ENCODE measurements around the gene PREX1. TPM values are rescaled to one million over a fixed set of nuclear protein-coding genes. Genes with fewer than 3 reads are reported as not detected.

The PREX1 gene
- total RNA-seq = 10 to 100 TPM; 56.3 to 82.2 TPM
- polyA plus RNA-seq = 100 to 1,000 TPM in 1 of 2 donors, 10 to 100 TPM in 1; 29.5 to 121 TPM
- long read RNA-seq, donor 1, full-length matches to known transcripts = 1 of 1 reads
- long read RNA-seq, donor 1, partial matches to known transcripts = 0 of 1 reads
- long read RNA-seq, donor 1, other reads (novel, unspliced or antisense) = 0 of 1 reads
- long read RNA-seq, donor 2 = 0 reads
- long read RNA-seq, donor 3, partial matches to known transcripts = 0 of 2 reads
- long read RNA-seq, donor 3, other reads (novel, unspliced or antisense) = 0 of 2 reads
- long read RNA-seq, donor 4 = 0 reads
- long read RNA-seq, donor 5, full-length matches to known transcripts = 1 of 1 reads
- long read RNA-seq, donor 5, partial matches to known transcripts = 0 of 1 reads
- long read RNA-seq, donor 5, other reads (novel, unspliced or antisense) = 0 of 1 reads

DNA sequence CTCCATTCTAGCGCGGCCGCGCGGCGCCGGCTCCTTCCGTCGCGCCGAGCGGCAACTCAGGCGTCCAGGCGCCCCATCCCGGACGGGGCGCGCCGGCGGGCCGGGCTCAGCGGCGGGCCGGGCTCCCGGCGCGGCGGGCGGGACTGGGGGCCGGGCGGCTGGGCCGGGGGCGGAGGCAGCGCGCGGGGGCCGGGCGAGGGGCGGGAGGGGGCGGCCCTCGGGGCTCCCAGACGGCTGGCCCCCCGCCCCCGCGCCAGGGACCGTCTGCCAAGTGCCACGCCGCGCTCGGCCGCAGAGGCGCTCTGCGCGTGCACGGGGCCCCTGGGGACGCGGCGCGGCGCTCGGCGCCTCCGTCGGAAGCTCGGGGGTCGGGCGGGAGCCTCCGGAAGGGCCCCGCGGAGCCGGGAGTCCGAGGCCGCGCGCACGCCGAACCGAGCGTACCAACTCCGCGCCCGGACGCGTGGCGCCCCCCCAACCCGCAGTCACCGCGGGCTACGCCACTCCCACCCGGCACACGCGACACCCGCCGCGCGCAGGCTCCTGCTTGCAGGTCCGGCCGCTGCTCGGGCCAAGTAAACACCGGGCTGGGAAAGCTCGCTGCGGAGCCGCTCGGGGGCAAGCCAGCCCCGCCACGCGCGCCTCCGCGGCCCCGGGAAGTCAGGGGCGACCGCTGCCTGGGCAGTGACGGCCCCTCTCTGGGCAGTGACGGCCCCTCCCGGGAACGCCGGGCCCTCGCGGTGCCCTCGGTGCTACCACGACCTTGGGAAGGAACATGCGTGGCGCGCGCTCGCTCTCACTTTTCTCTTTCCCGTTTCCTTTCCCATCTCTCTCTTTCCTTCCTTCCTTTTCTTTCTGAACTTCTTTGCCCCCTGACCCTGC is at the start of gene PREX1:
Gene PREX1, minus strand, starts transcription at position 145 of the 879 bp plus-strand sequence. Its CDS starts 139 bp downstream, at position 6.
- 1% methylated on average over 82 to 128 of the region's 128 CpGs for WGBS, 2 donors
- Histone ChIP-seq H3K9me3 (ENCODE audit: control insufficient read depth in 4 of 4, insufficient read depth in 3 of 4, low read length in 3 of 4) (no peaks in the 10 kb centered on the region), H3K27me3 (ENCODE audit: control insufficient read depth in 3 of 3, insufficient read depth in 3 of 3, low read length in 2 of 3) (peaks cover 0 to 77% (median 10%) of the 10 kb centered on the region in 3 donors), H3K4me1 (ENCODE audit: control insufficient read depth in 5 of 5, insufficient read depth in 5 of 5, low read length in 5 of 5) (peaks cover 0 to 20% (median 3%) of the 10 kb centered on the region in 5 donors), H3K36me3 (ENCODE audit: control insufficient read depth in 4 of 4, insufficient read depth in 4 of 4, low read length in 4 of 4) (no peaks in the 10 kb centered on the region), H3K4me3 (peak within 1 kb of the TSS; percentile 74), H3K9ac (ENCODE audit: insufficient read depth in 1 of 2, low read length in 2 of 2) (no peak within 1 kb of the TSS), H3K27ac (ENCODE audit: low read depth in 1 of 2, low read length in 1 of 2) (peak within 1 kb of the TSS; percentile 41 to 86)
- peak; percentile 70 for ATAC-seq (ENCODE audit: insufficient read depth, low FRiP score)
- no peak for TF ChIP-seq CTCF (IDR thresholded peaks at IDR 0.05; ENCODE audit: control extremely low read depth, extremely low read depth)
- DNase-seq = peak; percentile 72 to 87 (median 73)

DNA sequence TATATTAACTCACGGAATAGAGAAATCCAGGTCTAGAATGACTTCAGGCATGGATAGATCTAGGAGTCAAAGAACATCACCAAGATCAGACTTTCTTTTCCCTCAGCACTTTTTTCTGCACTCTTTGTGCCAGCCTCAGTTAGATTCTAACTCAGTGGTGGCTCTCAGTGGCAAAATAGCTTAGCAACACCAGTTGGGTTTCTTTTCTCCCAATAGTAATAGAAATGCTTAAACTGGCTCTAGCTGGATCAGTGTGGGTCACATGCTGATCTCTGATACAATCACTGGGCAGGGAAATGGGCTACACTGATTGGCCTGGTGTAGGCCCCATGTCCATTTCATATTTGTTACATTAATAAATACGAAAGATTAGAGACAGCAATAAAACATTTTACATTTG is 49.5 kb upstream of the PREX1 start:
- WGBS, 2 donors = 47 to 48% methylated on average over 2 of the region's 2 CpGs
- Histone ChIP-seq H3K27ac (ENCODE audit: low read depth in 1 of 2, low read length in 1 of 2) (no peak overlapping the region), H3K9me3 (ENCODE audit: control insufficient read depth in 4 of 4, insufficient read depth in 3 of 4, low read length in 3 of 4) (peaks cover 0 to 2% (median 0%) of the 10 kb centered on the region in 4 donors), H3K4me3 (no peak overlapping the region), H3K36me3 (ENCODE audit: control insufficient read depth in 4 of 4, insufficient read depth in 4 of 4, low read length in 4 of 4) (no peaks in the 10 kb centered on the region), H3K4me1 (ENCODE audit: control insufficient read depth in 5 of 5, insufficient read depth in 5 of 5, low read length in 5 of 5) (peaks cover 0 to 2% (median 0%) of the 10 kb centered on the region in 5 donors), H3K9ac (ENCODE audit: insufficient read depth in 1 of 2, low read length in 2 of 2) (no peak overlapping the region), H3K27me3 (ENCODE audit: control insufficient read depth in 3 of 3, insufficient read depth in 3 of 3, low read length in 2 of 3) (peaks cover 0 to 33% (median 0%) of the 10 kb centered on the region in 3 donors)
- DNase-seq = no peak
- no peak for TF ChIP-seq CTCF (IDR thresholded peaks at IDR 0.05; ENCODE audit: control extremely low read depth, extremely low read depth)
- ATAC-seq (ENCODE audit: insufficient read depth, low FRiP score) = no peak

DNA sequence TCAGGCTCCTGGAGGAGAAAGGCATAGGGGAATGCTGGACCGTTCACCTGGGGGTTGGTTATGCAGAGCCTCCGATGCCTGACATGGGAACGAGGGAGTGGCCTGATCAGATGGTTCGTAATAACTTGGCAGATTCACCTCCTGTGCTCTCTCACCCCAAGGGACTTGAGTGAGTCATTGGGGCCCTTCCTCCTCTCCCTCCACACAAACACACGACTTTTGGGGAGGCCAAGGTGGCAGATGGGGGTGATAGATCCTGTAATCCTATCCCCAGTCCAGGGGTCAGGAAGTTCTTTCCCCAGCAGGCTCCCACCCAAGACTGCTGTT is 48.1 kb upstream of the PREX1 start:
- peaks cover 0 to 2% (median 0%) of the 10 kb centered on the region in 5 donors for H3K4me1 ChIP-seq (ENCODE audit: control insufficient read depth in 5 of 5, insufficient read depth in 5 of 5, low read length in 5 of 5)
- H3K27ac ChIP-seq (ENCODE audit: low read depth in 1 of 2, low read length in 1 of 2) = no peak overlapping the region
- H3K9me3 ChIP-seq (ENCODE audit: control insufficient read depth in 4 of 4, insufficient read depth in 3 of 4, low read length in 3 of 4) = peaks cover 0 to 2% (median 0%) of the 10 kb centered on the region in 4 donors
- WGBS, 2 donors = 49 to 62% methylated on average over 4 to 5 of the region's 5 CpGs
- H3K27me3 ChIP-seq (ENCODE audit: control insufficient read depth in 3 of 3, insufficient read depth in 3 of 3, low read length in 2 of 3) = peaks cover 0 to 37% (median 0%) of the 10 kb centered on the region in 3 donors
- no peaks in the 10 kb centered on the region for H3K36me3 ChIP-seq (ENCODE audit: control insufficient read depth in 4 of 4, insufficient read depth in 4 of 4, low read length in 4 of 4)
- H3K9ac ChIP-seq (ENCODE audit: insufficient read depth in 1 of 2, low read length in 2 of 2) = no peak overlapping the region
- TF ChIP-seq CTCF (IDR thresholded peaks at IDR 0.05; ENCODE audit: control extremely low read depth, extremely low read depth) = no peak
- no peak for ATAC-seq (ENCODE audit: insufficient read depth, low FRiP score)
- H3K4me3 ChIP-seq = no peak overlapping the region
- no peak for DNase-seq

All from lung (tissue), 16 donors.